GM12878 (cell line): Measurements from ENCODE around the gene ADAM10. TPM values are rescaled to one million over a fixed set of nuclear protein-coding genes. Genes with fewer than 3 reads are reported as not detected.

Source experiments
- ATAC-seq: fragments of 200-7000 bp; cut with Tn5 transposase; 3 replicates; pipeline ENCODE4 v1.9.1; 2020; ENCODE audit warnings: mild to moderate bottlenecking, moderate library complexity
- BruUV-seq: library from RNA; stranded (reverse); fragments of 400-500 nt; replicated peaks from 2 replicates; lab custom pipeline; 2021; lab: Mats Ljungman, UMichigan
- CTCF ChIA-PET: fragments of 300-600 bp; sonication (Branson Sonifier 250); formaldehyde crosslinking; extraction: SDS; loops from one replicate; lab custom pipeline; 2021; ENCODE audit warnings: inconsistent platforms; lab: Yijun Ruan, JAX
- POLR2A ChIA-PET: fragments of 350-600 bp; formaldehyde crosslinking; extraction: SDS; loops from one replicate; lab custom pipeline; 2021; ENCODE audit warnings: inconsistent platforms; lab: Charles Lee
- RAD21 ChIA-PET: fragments of 300-600 bp; sonication (Branson Sonifier 250); formaldehyde crosslinking; loops from one replicate; lab custom pipeline; 2023; ENCODE audit warnings: antibody characterized with exemption; ENCODE audit not compliant: unreplicated experiment; lab: Charles Lee
- SMC1A ChIA-PET: fragments of 300-600 bp; sonication (Branson Sonifier 250); formaldehyde crosslinking; loops from one replicate; lab custom pipeline; 2023; ENCODE audit not compliant: unreplicated experiment, uncharacterized antibody; lab: Charles Lee
- DNase-seq: peaks from one replicate; pipeline ENCODE4 v3.0.0-alpha.2; 2011; ENCODE audit warnings: low read depth, low spot score
- FAIRE-seq: peaks from 3 replicates; lab custom pipeline; 2011; peaks lifted over from hg19 to GRCh38; lab: Jason Lieb, UNC
- H2AFZ ChIP-seq: 2 replicates; pipeline ENCODE4 v1.6.0; 2011; ENCODE audit warnings: low read depth, low read length, control low read depth; ENCODE audit not compliant: control insufficient read depth
- H3K27ac ChIP-seq: 2 replicates; pipeline ENCODE4 v1.5.1; 2011; ENCODE audit warnings: control low read depth; ENCODE audit not compliant: control insufficient read depth, insufficient read depth
- H3K27me3 ChIP-seq, 2 experiments: replicated peaks in 1 of 2; 2 replicates each; pipeline versions ENCODE4 v1.6.0 to v1.6.1; 2011; ENCODE audit warnings: low read length in 1 of 2; ENCODE audit not compliant: control insufficient read depth in 2 of 2, insufficient read depth in 2 of 2
- H3K36me3 ChIP-seq, 2 experiments: 2 replicates each; pipeline ENCODE4 v1.5.1; 2011; ENCODE audit warnings: low read length in 1 of 2; ENCODE audit not compliant: control insufficient read depth in 2 of 2, insufficient read depth in 2 of 2
- H3K4me1 ChIP-seq: 2 replicates; pipeline ENCODE4 v1.6.1; 2011; ENCODE audit warnings: mild to moderate bottlenecking, low read length, moderate library complexity, mixed read lengths; ENCODE audit not compliant: control insufficient read depth, insufficient read depth
- H3K4me2 ChIP-seq: 2 replicates; pipeline ENCODE4 v1.6.0; 2011; ENCODE audit warnings: control low read depth; ENCODE audit not compliant: control insufficient read depth, insufficient read depth
- H3K4me3 ChIP-seq: fragments of 200-600 bp; sonication (generic); 2 replicates; pipeline ENCODE4 v1.5.1; 2016
- H3K79me2 ChIP-seq: 2 replicates; pipeline ENCODE4 v1.6.0; 2011; ENCODE audit warnings: low read length; ENCODE audit not compliant: control insufficient read depth, insufficient read depth
- H3K9ac ChIP-seq: 2 replicates; pipeline ENCODE4 v1.8.0; 2011; ENCODE audit warnings: low read length, control low read depth, mixed read lengths; ENCODE audit not compliant: control insufficient read depth, insufficient read depth
- H3K9me3 ChIP-seq: replicated peaks from 3 replicates; pipeline ENCODE4 v1.5.1; 2011; ENCODE audit warnings: mild to moderate bottlenecking, low read length; ENCODE audit not compliant: control insufficient read depth, insufficient read depth
- H4K20me1 ChIP-seq: 2 replicates; pipeline ENCODE4 v1.6.0; 2011; ENCODE audit not compliant: control insufficient read depth, insufficient read depth
- CHD1 ChIP-seq: IDR thresholded peaks from 2 replicates; pipeline ENCODE4 v1.6.1; 2012; ENCODE audit warnings: low read depth, low read length, improper control_type of control experiment
- CREM ChIP-seq: IDR thresholded peaks from 2 replicates; pipeline ENCODE4 v1.6.1; 2014; ENCODE audit warnings: antibody characterized with exemption, low read depth
- RELB ChIP-seq: fragments of 450-650 bp; IDR thresholded peaks from 2 replicates; pipeline ENCODE4 v1.6.1; 2017; ENCODE audit warnings: low read depth, mild to moderate bottlenecking, moderate library complexity
- SPI1 ChIP-seq: IDR thresholded peaks from 2 replicates; pipeline ENCODE4 v1.6.1; 2011; ENCODE audit warnings: low read depth, mild to moderate bottlenecking, low read length, moderate library complexity, borderline replicate concordance; ENCODE audit not compliant: insufficient read depth
- WGBS: methylation state at CpG from one replicate; pipeline ENCODE4 v1.1.6; 2016; ENCODE audit warnings: low lambda C conversion rate; ENCODE audit not compliant: insufficient replicate concordance, insufficient coverage; ENCODE audit errors: missing lambda C conversion rate; 5-methylcytosine and 5-hydroxymethylcytosine counted together
- in situ Hi-C: fragments of 300-500 bp; cut with MboI; formaldehyde crosslinking; loops from 9 replicates; pipeline ENCODE4 v1.14.3; 2018; ENCODE audit warnings: mixed read lengths
- intact Hi-C: fragments of 100-400 bp; cut with micrococcal nuclease; formaldehyde crosslinking; loops from one replicate; pipeline ENCODE4 v1.14.2; 2022; ENCODE audit not compliant: unreplicated experiment
- polyA plus RNA-seq, 11 experiments: library from polyadenylated mRNA; depleted of rRNA in 4 of 11; unstranded in 6 of 11; stranded (reverse) in 5 of 11; fragments of >200 nt; fragmentation: Nextera tagmentation in 4 of 11; fragmentation: Illumina TruSeq in 1 of 11; extraction: Ambion mirVana in 4 of 11; extraction: Trizol in 1 of 11; gene quantifications; 1 replicate in 1 of 11; 2 replicates in 10 of 11; pipeline versions ENCODE4 v1.2.1 to v1.2.3, GENCODE V29; 2011 to 2016; ENCODE audit warnings: inconsistent platforms in 2 of 11, missing spikeins in 2 of 11, low read depth in 1 of 11
- total RNA-seq, 4 experiments: library from RNA; depleted of rRNA in 3 of 4; stranded (reverse); fragments of >200 nt in 3 of 4; fragmentation: Illumina TruSeq in 1 of 4; extraction: Trizol in 1 of 4; gene quantifications; 2 replicates each; pipeline versions ENCODE4 v1.2.1 to v1.2.3, GENCODE V29; 2013 to 2021

ADAM10 gene
- total and polyA plus RNA-seq, 10 of the 15 experiments (the other 5 are each of a cell fraction or from before 2014, with no cell fraction given), result 10.0 to 88.9 (median 51.7) TPM

- H3K4me2 ChIP-seq, result no peak overlapping the region
- DNase-seq (no peak), FAIRE-seq (no peak), ATAC-seq (0 out of 3 replicates have a peak, but pooled peaks have one; percentile 27)
- no peaks in the 10 kb centered on the region for H3K79me2 ChIP-seq
- intact Hi-C loops (no loop called here), in situ Hi-C loops (no loop called here)
- ChIA-PET CTCF (interaction anchor here (0.7 kb wide), 1 partner anchor 186 kb away, joined by 3 read pairs; no protein-coding TSS in a partner anchor), POLR2A (no interaction called here), RAD21 (no interaction called here), SMC1A (interaction anchor here (0.8 to 2.7 kb wide), 7 partner anchors 11 to 193 kb away, joined by 3 to 7 read pairs (median 4); no protein-coding TSS in a partner anchor)
- peak overlapping the region; percentile 24; the same call in 1 of the 2 replicates for H2AFZ ChIP-seq
- no peaks in the 10 kb centered on the region; the same call in 2 of the 3 replicates for H3K9me3 ChIP-seq
- no peak overlapping the region for H3K27ac ChIP-seq
- no peak overlapping the region for H3K9ac ChIP-seq
- no TSS peak for BruUV-seq
- H3K4me3 ChIP-seq, result no peak overlapping the region
- WGBS, result 66% methylated on average over 4 of the region's 4 CpGs
- H3K27me3 ChIP-seq, result no peaks in the 10 kb centered on the region
- TF ChIP-seq RELB (no peak), SPI1 (peak; percentile 10; the same call in 1 of the 2 replicates)
- no peaks in the 10 kb centered on the region for H3K36me3 ChIP-seq
- H3K4me1 ChIP-seq, result no peaks in the 10 kb centered on the region
- no peaks in the 10 kb centered on the region for H4K20me1 ChIP-seq
These were observed 174.9 kb downstream of the ADAM10 start for GRCh38 chr15:58574631-58575030.

GRCh38 chr15:58573270-58573669 lies 176.2 kb downstream of the ADAM10 start:
- in situ Hi-C loops, result no loop called here
- CTCF ChIA-PET, result interaction anchor here (0.5 to 1.1 kb wide), 3 partner anchors 10 to 23 kb away, joined by 3 read pairs; no protein-coding TSS in a partner anchor
- no peaks in the 10 kb centered on the region; the same call in 2 of the 3 replicates for H3K9me3 ChIP-seq
- POLR2A ChIA-PET, result no interaction called here
- no TSS peak for BruUV-seq
- H3K27me3 ChIP-seq, result no peaks in the 10 kb centered on the region
- no peak overlapping the region for H2AFZ ChIP-seq
- no peak overlapping the region for H3K9ac ChIP-seq
- no peaks in the 10 kb centered on the region for H3K79me2 ChIP-seq
- RAD21 ChIA-PET, result interaction anchor here (0.9 kb wide), 1 partner anchor 12 kb away, joined by 3 read pairs; no protein-coding TSS in a partner anchor
- DNase-seq (no peak), ATAC-seq (no peak), FAIRE-seq (no peak)
- no peak overlapping the region for H3K4me3 ChIP-seq
- H4K20me1 ChIP-seq, result no peaks in the 10 kb centered on the region
- no peak overlapping the region for H3K27ac ChIP-seq
- no peak for TF ChIP-seq CREM
- no peak for TF ChIP-seq CHD1
- H3K4me1 ChIP-seq, result no peaks in the 10 kb centered on the region; the same call in 1 of the 2 replicates
- no peak overlapping the region for H3K4me2 ChIP-seq
- SMC1A ChIA-PET, result interaction anchor here (0.6 to 2.7 kb wide), 2 partner anchors 11 to 12 kb away, joined by 3 to 7 read pairs; no protein-coding TSS in a partner anchor
- 71% methylated on average over 4 of the region's 4 CpGs for WGBS
- no peaks in the 10 kb centered on the region for H3K36me3 ChIP-seq
- intact Hi-C loops, result no loop called here
